GM19099 (cell line): Measurements from ENCODE around the gene MYB.

Source experiments
- POLR2A ChIP-seq: IDR thresholded peaks from 3 replicates; pipeline ENCODE4 v1.6.1; 2011; ENCODE audit warnings: low read depth; ENCODE audit not compliant: insufficient read length; ENCODE audit errors: extremely low read depth

MYB gene

DNA sequence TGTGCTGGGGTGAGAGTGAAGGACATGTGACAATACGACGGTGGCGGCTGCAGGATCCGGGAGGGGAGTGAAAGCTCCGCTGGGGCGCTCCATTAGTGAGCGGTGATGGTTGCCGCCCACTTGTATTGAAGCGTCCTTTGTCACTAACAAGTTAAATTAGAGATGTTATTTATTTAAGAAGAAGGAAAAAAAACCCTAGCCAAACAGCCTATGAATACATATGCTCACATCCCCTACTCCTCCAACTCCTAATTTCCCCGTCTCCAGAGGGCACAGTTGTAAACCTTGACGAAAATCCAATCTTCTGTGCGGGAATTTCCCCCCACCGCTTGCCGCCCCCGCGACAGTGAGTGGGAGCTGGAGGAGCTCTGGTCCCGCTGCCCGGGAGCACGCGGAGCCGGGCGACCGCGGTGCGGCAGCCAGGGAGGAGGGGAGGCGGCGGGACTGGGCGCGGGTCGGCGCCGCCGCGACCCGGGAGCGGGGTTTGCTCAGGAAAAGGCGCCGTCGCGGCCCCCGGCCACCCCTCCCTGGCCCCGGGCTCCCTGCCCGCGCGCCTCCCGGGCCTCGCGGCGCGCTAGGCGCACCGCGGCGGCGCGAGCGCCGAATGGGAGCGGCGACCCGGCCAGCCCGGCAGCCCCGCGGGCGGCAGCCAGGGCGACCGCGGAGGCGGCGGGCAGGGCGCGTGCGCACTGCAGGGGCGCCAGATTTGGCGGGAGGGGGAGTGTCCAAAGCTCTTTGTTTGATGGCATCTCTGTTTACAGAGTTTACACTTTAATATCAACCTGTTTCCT lies at the start of gene MYB:
TSS of gene MYB (plus strand) at position 767 of the 791 bp plus-strand sequence. CDS start 206 bp downstream, outside the sequence.
- TF ChIP-seq POLR2A = peak; percentile 71

DNA sequence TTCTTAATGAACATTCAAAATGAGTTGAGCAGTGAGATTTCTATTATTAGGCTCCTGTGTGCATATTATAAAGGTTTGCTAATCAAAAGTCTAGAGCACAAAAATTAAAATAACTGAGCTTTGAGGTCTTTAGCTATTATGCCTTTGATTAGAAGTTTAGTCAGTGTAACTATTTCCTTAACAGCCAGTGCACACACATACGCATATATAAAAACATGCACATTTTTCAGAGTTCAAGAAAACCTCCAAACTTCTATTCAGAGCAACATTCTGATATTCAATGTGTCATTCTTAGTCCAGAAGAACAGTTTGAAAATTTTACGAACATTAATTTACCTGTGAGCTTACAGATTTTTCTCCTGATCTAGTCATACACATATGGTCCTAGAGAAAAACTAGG lies 48.3 kb upstream of the MYB start:
- no peak for TF ChIP-seq POLR2A

DNA sequence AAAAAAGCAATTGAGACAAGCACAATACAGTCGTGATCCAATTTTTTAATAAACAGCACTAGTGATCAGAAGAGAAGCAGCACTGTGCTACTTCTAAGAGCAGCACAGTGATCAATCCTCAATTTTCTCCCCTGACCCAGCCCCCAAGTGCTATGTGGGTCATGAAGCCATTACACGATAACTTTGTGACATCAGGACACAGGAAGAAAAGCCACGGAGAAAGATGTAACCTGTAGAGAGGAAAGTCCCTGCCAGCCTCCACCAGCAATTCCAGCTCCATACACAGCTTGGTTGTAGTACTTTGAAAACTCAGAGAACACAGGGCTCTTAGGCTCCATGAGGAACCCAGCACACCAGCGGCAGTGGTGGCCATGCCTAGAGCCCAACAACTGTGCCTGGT lies 45.3 kb upstream of the MYB start:
- TF ChIP-seq POLR2A = no peak

DNA sequence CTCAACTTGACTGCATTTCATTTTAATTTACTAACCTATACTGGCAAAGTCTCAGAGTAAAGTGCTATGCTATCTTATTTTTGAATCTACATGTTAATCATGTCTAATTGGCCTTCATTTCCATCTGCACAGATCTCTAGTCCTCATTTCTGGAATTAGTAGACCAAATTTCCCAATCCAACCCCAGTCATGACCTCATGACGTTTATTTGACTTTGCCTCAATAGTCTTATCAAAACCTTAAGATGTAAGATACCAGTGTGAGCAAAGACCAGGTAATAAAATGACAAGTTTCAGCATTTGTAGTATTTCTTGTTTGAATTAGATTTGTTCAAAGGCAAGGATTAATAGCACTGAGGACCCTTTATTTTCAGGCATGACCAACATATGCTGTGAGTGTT lies 43.3 kb upstream of the MYB start:
- no peak for TF ChIP-seq POLR2A

DNA sequence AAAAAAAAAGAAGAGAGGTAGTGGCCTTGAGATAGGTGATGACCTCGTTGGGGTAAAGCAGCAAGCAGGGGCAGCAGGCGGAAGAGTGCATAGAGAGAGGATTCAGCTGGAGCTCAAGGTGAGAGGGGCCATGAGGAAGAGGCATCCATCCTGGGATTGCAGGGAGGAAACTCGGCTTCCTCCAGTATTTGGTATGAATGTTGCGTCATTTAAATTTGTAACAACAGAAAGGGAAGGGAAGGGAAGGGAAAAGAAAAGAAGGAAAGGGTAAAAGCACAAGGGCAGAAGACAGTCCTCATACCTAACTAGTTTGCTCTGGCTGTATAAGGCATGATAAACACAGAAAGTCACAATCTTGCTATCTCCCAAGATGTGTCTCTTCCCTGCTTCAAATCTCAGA lies 39.9 kb upstream of the MYB start:
- no peak for TF ChIP-seq POLR2A

DNA sequence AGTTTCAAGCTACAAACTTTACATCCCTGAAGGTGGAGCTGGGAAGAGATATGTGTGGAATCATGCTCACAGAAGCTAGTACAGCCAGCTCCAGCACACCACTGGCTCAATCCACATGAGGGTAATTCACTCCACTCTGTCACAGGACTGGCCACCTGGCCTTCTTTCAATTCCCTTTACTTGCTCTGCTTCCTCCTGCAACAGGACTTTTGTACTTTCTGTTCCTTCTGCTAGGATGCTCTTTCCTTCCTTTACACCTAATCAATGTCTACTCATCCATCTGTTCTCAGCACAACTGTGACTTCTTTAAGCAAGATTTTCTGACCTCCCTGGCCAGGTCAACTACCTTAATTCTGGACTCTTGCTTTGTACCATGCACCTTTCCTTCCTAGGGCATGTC lies 39.4 kb upstream of the MYB start:
- TF ChIP-seq POLR2A = no peak

DNA sequence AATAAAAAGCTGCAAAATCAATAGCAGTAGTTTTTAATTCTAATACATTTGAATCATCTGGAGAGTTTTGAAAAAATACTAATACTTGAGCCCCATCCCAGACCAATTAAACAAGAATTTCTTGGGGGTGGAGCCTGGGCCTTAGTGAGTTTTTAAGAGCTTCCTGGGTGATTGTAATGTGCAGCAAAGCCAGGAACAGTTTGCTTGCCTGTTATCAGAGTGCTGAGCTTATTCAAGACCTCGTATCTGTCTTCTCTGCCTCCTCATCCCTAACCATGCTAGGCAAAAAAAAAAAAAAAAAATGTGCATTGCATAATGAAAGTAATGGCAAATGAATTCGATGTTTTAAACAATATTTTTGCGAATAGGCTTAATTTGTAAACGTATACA lies 36.4 kb upstream of the MYB start:
- TF ChIP-seq POLR2A = no peak

GRCh38 chr6:135145063-135145800 lies 35.9 kb upstream of the MYB start:
- no peak for TF ChIP-seq POLR2A

DNA sequence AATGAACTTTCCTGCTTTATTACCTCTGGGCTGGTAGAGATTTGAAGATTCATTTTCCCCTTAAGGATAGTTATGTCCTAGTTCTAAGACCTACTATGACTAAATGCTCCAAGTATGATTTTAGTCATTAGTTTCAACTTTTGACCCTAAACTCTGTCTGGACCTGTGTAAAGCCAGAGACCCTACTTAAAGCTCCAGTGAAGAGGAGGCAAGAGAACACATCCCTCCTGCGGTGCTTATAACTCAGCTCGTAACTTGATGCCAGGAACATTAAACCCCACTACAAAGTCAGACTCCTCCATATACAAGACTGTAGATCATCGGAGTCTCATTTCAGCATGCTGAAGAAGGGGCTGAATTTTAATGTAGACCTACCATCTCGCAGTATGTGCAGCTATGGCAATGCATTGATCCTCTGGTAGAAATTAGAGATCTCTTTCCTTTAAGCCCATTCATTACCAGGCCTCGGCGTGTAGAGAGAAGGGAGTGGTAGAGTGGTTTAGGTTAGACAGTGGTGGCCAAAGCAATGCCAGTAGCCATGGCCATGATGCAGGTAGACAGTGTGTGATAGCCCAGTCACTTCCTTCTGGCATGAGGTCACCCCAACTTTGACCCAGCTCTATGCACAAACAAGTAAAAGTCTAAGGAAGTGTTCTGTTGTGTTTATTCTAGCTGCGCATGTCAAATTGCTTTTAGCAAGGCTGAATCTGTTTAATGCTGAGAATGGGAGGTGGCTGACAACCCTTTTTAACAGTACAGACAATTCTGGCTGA lies 34.8 kb upstream of the MYB start:
- no peak for TF ChIP-seq POLR2A

DNA sequence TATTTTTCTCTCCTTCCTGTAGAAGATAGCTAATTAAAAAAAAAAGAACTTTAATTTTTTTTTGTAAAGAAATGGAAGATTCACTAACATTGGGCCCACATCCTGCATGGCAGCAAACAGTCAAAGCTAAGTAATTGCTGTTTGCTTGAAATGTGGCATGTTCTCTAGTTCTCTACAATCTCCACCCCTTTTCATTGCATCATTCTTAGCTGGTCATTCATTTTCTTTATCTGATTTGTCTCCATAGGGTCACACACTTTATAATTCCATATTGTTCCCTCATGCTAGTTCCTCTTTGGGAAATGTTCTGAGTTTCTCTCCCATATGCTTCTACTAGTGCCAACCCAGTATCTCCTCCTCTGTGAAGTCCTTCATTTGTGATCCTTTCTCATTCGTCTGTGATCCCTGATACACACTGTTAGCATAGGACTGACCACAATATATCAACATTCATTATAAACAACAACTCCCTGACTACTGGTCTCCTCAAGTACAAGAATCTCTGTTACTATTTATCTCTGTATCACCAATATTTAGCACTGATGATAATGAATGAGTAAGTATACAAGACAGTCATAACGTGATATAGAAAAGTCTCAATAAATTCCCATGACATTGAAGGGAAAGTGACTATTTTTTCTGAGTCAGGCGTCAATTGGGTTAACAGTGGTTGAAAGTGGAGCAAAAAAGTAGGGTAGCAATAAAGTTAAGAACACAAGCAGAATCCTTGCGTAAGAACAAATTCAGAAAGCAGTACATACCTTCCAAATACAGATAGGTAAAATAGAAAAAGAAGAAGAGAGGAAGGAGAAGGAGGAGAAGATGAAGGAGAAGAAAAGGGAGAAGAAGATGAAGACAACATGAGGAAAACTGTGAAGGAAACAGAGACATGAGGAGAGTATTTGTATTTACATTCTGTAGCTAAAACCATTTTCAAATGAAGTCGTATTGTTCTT lies 33.2 kb upstream of the MYB start:
- TF ChIP-seq POLR2A = no peak

GRCh38 chr6:135148889-135149288 lies 32.2 kb upstream of the MYB start:
- no peak for TF ChIP-seq POLR2A

- no peak for TF ChIP-seq POLR2A
These were observed 31.7 kb upstream of the MYB start for GRCh38 chr6:135149376-135149775.

DNA sequence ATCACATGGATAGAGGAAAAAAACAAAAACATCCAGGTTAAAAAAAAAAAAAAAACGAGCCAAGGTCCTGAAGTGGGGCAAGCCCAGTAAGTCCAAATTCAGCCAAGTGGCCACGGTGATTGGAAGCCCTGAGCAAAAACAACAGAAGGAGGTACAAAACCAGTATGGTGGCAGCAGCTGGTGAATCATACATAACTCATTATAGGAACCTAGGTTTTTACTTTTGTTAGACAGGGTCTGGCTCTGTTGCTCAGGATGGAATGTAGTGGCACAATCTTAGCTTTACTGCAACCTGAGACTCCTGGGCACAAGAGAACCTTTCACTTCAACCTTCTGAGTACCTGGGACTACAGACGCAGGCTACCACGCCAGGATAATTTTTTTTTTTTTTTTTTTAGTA lies 22.7 kb upstream of the MYB start:
- TF ChIP-seq POLR2A = no peak

- TF ChIP-seq POLR2A = no peak
These were observed 21.6 kb upstream of the MYB start for GRCh38 chr6:135159531-135159930.
